Ovary (tissue), 3 donors: ENCODE results near the gene ELP2.

Experiments
- CTCF ChIP-seq, 3 donors: fragments of 450-650 bp in 2 of 3; fragments of 200-600 bp in 1 of 3; IDR thresholded peaks; one replicate each; pipeline versions ENCODE4 v1.5.1 to v1.8.0; 2016 to 2022; ENCODE audit warnings: antibody characterized with exemption in 3 of 3, mild to moderate bottlenecking in 1 of 3
- EP300 ChIP-seq: sonication (generic); formaldehyde crosslinking; IDR thresholded peaks from one replicate; pipeline ENCODE4 v1.6.1; 2017; ENCODE audit warnings: antibody characterized with exemption
- POLR2A ChIP-seq: fragments of 450-650 bp; IDR thresholded peaks from one replicate; pipeline ENCODE4 v1.6.1; 2017; ENCODE audit warnings: antibody characterized with exemption, mild to moderate bottlenecking, moderate library complexity
- donor health status: DM: no; HTN: no; CAD: no.

GRCh38 chr18:36114738-36115137 is 15.0 kb upstream of the ELP2 start:
- no peak for TF ChIP-seq CTCF (IDR thresholded peaks at IDR 0.05)
- no peak for TF ChIP-seq POLR2A
- TF ChIP-seq EP300, result no peak
